ENCODE data around the gene ITGA8. TPM values are rescaled to one million over a fixed set of nuclear protein-coding genes. Genes with fewer than 3 reads are reported as not detected.

The ITGA8 gene
- total RNA-seq, 4 donors from 2014 or later: 9.4 to 64.8 (median 28.1) TPM

DNA sequence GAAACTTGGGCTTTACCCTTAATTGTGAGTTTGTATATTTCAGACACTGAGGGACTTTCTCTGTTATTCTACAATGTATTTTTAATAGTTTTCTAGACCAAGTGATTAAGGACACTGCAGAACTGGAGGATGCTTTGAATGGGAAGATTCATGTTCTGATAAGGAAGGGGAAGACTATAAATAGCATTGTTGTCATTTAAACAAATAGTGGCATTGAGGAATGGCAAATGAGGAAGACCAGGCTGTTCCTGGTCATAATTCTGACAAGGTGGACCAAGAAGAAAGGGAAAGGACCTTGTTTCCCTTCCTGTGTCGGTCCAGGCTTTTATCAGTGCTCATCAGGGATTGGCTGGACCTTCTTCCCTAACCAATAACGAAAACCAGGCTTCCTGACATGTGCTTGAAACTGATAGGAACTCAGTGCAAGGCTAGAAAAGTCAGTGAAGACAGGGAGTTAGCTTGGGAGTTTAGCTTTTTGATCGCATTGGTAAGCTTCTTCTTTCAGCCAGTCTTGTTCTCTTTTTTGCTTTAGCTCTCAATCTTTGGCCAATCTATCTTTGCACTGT is 116.2 kb downstream of the ITGA8 start:
- Histone ChIP-seq H3K9me3 (no peaks in the 10 kb centered on the region), H3K36me3 (no peaks in the 10 kb centered on the region), H3K27ac (no peak overlapping the region), H3K4me1 (no peaks in the 10 kb centered on the region), H3K27me3 (no peaks in the 10 kb centered on the region), H3K4me3 (no peak overlapping the region)
- intact Hi-C loops (cut with DNase I; ENCODE audit: low total_unique reads): no loop called here
- TF ChIP-seq POLR2A (IDR thresholded peaks at IDR 0.05): no peak
- no peak for TF ChIP-seq CTCF (IDR thresholded peaks at IDR 0.05)
- no peak for DNase-seq

DNA sequence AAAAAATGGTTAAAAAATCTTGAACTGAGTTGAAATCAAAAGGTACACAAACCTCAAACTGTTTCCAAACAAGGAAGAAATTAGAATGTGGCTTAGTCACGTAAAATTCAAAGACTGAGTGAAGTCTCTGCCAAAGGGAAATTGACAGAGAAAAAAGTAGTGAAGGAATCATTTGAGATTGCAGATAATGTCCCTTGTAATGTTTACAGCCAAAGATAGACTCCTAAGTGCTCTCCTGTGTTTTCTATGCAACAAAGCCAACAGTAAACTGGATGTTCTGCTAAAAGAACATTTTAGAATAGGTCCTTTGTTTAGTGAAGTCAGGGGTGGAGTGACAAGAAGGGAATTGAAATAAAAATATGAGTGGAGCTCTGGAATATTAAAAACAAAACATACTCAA is 117.9 kb downstream of the ITGA8 start:
- intact Hi-C loops (cut with DNase I; ENCODE audit: low total_unique reads): no loop called here
- H3K9me3 ChIP-seq: no peaks in the 10 kb centered on the region
- H3K4me3 ChIP-seq: no peak overlapping the region
- no peak for DNase-seq
- H3K27ac ChIP-seq: no peak overlapping the region
- H3K4me1 ChIP-seq: no peaks in the 10 kb centered on the region
- H3K27me3 ChIP-seq: no peaks in the 10 kb centered on the region
- TF ChIP-seq CTCF (IDR thresholded peaks at IDR 0.05) (no peak), POLR2A (IDR thresholded peaks at IDR 0.05) (no peak)
- H3K36me3 ChIP-seq: no peaks in the 10 kb centered on the region

DNA sequence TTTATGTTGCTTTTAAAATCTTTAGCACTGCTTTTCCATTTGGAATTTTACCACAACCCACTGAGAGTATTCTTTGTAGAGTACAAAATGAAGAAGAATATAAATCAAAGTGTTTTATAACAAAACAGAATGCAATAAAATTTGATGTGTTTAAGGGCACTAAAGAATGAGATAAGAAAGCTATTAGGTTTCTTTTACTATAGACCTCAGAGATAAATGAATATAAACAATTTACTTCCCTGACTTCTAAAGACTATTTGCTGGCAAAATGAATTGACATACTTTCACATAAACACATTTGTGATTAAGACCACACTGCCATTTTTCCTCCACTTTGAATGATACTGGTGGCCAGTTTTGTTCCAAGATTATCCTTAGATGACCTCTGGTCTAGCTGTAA is 124.5 kb downstream of the ITGA8 start:
- no peak for DNase-seq
- no peak overlapping the region for H3K4me3 ChIP-seq
- intact Hi-C loops (cut with DNase I; ENCODE audit: low total_unique reads): no loop called here
- H3K36me3 ChIP-seq: no peaks in the 10 kb centered on the region
- H3K9me3 ChIP-seq: no peaks in the 10 kb centered on the region
- peaks cover 0 to 4% of the 10 kb centered on the region in 2 donors for H3K4me1 ChIP-seq
- TF ChIP-seq POLR2A (IDR thresholded peaks at IDR 0.05) (no peak), CTCF (IDR thresholded peaks at IDR 0.05) (no peak)
- H3K27me3 ChIP-seq: no peaks in the 10 kb centered on the region
- no peak overlapping the region for H3K27ac ChIP-seq

GRCh38 chr10:15591937-15592336 is 127.8 kb downstream of the ITGA8 start:
- Histone ChIP-seq H3K4me1 (peaks cover 0 to 4% of the 10 kb centered on the region in 2 donors), H3K9me3 (no peaks in the 10 kb centered on the region), H3K36me3 (no peaks in the 10 kb centered on the region), H3K27me3 (no peaks in the 10 kb centered on the region), H3K4me3 (no peak overlapping the region), H3K27ac (no peak overlapping the region)
- no peak for TF ChIP-seq CTCF (IDR thresholded peaks at IDR 0.05)
- no peak for TF ChIP-seq POLR2A (IDR thresholded peaks at IDR 0.05)
- intact Hi-C loops (cut with DNase I; ENCODE audit: low total_unique reads): no loop called here
- no peak for DNase-seq

GRCh38 chr10:15591431-15591830 is 128.3 kb downstream of the ITGA8 start:
- DNase-seq: no peak
- intact Hi-C loops (cut with DNase I; ENCODE audit: low total_unique reads): no loop called here
- Histone ChIP-seq H3K9me3 (no peaks in the 10 kb centered on the region), H3K27me3 (no peaks in the 10 kb centered on the region), H3K36me3 (no peaks in the 10 kb centered on the region), H3K4me1 (peaks cover 0 to 4% of the 10 kb centered on the region in 2 donors), H3K4me3 (no peak overlapping the region), H3K27ac (no peak overlapping the region)
- TF ChIP-seq POLR2A (IDR thresholded peaks at IDR 0.05) (no peak), CTCF (IDR thresholded peaks at IDR 0.05) (no peak)
